Bronchial epithelial cell (primary cell): Measurements from ENCODE around the gene YY1. TPM values are rescaled to one million over a fixed set of nuclear protein-coding genes. Genes with fewer than 3 reads are reported as not detected.

ENCODE experiments used
- DNase-seq: peaks from one replicate; pipeline ENCODE4 v3.0.0-alpha.2; 2010; ENCODE audit warnings: low read depth
- FAIRE-seq: peaks from 2 replicates; lab custom pipeline; 2011; peaks lifted over from hg19 to GRCh38; lab: Jason Lieb, UNC
- H3K27me3 ChIP-seq: 2 replicates; pipeline ENCODE4 v1.5.1; 2011; ENCODE audit warnings: low read length; ENCODE audit not compliant: control insufficient read depth, insufficient read depth
- H3K36me3 ChIP-seq: 2 replicates; pipeline ENCODE4 v1.5.1; 2011; ENCODE audit warnings: low read length; ENCODE audit not compliant: control insufficient read depth, insufficient read depth
- H3K4me3 ChIP-seq: 2 replicates; pipeline ENCODE4 v1.5.1; 2011; ENCODE audit warnings: mild to moderate bottlenecking, low read depth, low read length, control low read depth
- total RNA-seq: library from RNA; depleted of rRNA; stranded (reverse); fragments of >200 nt; gene quantifications from 2 replicates; pipeline ENCODE4 v1.2.1, GENCODE V29; 2014
- TF ChIP-seq, protein P1 (sequence below): IDR thresholded peaks from 2 replicates; pipeline ENCODE4 v1.5.1; 2011; ENCODE audit warnings: mild to moderate bottlenecking, moderate library complexity, low read length, control low read depth, inconsistent platforms; ENCODE audit not compliant: insufficient read depth, severe bottlenecking

The YY1 gene
- total RNA-seq, 1 donor from 2014 or later, result 50.5 TPM

DNA sequence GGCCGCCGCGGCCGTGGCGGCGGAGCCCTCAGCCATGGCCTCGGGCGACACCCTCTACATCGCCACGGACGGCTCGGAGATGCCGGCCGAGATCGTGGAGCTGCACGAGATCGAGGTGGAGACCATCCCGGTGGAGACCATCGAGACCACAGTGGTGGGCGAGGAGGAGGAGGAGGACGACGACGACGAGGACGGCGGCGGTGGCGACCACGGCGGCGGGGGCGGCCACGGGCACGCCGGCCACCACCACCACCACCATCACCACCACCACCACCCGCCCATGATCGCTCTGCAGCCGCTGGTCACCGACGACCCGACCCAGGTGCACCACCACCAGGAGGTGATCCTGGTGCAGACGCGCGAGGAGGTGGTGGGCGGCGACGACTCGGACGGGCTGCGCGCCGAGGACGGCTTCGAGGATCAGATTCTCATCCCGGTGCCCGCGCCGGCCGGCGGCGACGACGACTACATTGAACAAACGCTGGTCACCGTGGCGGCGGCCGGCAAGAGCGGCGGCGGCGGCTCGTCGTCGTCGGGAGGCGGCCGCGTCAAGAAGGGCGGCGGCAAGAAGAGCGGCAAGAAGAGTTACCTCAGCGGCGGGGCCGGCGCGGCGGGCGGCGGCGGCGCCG, 381 bp downstream of the YY1 start:
- DNase-seq, result no peak
- FAIRE-seq, result no peak
- Histone ChIP-seq H3K4me3 (peak overlapping the region; percentile 97), H3K27me3 (no peaks in the 10 kb centered on the region), H3K36me3 (no peaks in the 10 kb centered on the region)
- TF ChIP-seq, protein P1, sequence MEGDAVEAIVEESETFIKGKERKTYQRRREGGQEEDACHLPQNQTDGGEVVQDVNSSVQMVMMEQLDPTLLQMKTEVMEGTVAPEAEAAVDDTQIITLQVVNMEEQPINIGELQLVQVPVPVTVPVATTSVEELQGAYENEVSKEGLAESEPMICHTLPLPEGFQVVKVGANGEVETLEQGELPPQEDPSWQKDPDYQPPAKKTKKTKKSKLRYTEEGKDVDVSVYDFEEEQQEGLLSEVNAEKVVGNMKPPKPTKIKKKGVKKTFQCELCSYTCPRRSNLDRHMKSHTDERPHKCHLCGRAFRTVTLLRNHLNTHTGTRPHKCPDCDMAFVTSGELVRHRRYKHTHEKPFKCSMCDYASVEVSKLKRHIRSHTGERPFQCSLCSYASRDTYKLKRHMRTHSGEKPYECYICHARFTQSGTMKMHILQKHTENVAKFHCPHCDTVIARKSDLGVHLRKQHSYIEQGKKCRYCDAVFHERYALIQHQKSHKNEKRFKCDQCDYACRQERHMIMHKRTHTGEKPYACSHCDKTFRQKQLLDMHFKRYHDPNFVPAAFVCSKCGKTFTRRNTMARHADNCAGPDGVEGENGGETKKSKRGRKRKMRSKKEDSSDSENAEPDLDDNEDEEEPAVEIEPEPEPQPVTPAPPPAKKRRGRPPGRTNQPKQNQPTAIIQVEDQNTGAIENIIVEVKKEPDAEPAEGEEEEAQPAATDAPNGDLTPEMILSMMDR, result no peak

DNA sequence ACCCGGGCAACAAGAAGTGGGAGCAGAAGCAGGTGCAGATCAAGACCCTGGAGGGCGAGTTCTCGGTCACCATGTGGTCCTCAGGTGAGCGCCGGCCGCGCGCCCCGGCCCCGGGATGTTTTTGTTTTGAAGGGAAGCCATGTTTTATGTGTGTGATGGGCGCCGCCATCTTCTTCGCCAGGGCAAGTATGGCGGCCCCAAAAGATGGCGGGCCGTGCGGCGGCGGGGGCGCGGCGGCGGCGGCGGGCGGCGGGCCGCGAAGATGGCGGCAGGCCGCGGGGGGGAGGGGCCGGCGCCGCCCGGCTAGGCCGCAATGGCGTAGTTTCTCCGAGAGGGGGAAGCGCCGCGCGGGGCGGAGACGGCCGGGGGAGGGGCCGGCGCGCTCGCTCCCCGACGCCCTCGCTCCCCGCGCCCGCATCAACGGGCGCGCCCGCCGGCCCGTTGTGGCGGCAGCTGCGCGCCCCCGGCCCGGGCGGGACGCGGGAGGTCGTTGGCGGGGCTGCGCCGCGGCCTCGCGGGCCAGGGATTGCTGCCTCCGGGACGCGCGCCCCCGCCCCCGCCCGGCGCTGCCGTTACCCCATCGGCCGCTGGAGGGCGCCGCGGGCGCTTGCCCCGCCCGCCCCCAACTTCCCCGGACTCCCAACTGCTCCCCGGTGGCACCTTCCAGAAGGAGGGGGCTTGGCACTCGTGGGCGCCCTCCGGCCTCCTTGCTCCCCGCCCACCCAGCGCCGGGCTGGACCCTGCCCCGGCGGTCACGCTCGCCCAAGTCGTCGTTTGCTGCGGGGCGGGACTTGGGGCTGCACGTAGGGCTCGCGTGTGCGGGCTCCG, 1.1 kb downstream of the YY1 start:
- DNase-seq (peak; percentile 82), FAIRE-seq (no peak)
- H3K4me3 ChIP-seq, result peak overlapping the region; percentile 97
- TF ChIP-seq, protein P1, result peak; percentile 63
- no peaks in the 10 kb centered on the region for H3K36me3 ChIP-seq
- H3K27me3 ChIP-seq, result no peaks in the 10 kb centered on the region

DNA sequence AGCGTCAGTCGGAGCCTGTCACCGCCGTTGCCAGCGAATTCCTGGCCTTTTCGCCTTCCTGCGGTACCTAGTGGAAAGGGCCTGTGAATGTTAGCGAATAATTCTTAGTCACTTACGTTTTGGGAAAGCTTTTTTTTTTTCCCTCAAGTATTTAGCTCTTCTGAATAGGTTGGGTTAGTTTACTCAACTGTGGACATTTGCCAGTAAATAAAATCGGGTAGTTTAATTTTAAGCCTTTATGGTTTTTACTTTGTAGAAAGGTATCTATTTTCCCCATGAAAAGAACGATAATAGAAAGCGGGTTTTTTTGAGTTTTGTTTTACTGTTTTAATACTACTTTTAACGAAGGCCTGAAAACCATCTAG, 1.7 kb downstream of the YY1 start:
- Histone ChIP-seq H3K27me3 (no peaks in the 10 kb centered on the region), H3K4me3 (peak overlapping the region; percentile 64), H3K36me3 (no peaks in the 10 kb centered on the region)
- TF ChIP-seq, protein P1, result no peak
- FAIRE-seq (no peak), DNase-seq (no peak)

DNA sequence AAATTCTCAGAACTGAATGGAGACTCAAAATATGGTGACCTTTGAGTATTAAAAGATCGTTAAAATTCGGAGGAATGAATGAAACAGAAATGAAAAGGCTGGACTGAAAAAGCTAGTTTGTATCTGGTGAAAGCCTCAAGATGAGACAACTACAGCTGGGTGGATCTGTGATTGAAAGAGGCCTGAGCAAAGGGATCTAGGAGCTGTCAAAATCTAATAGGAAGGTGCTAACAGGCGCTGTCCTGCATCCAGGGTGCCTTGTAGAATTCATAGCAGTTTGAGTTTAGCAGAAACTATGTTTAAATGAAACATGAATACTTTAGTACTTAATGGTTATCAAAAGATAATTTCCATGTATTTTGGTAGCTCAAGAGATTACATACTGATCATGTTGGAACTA, 2.3 kb downstream of the YY1 start:
- Histone ChIP-seq H3K27me3 (no peaks in the 10 kb centered on the region), H3K4me3 (peak overlapping the region; percentile 64), H3K36me3 (no peaks in the 10 kb centered on the region)
- TF ChIP-seq, protein P1, result no peak
- DNase-seq, result no peak
- FAIRE-seq, result no peak

DNA sequence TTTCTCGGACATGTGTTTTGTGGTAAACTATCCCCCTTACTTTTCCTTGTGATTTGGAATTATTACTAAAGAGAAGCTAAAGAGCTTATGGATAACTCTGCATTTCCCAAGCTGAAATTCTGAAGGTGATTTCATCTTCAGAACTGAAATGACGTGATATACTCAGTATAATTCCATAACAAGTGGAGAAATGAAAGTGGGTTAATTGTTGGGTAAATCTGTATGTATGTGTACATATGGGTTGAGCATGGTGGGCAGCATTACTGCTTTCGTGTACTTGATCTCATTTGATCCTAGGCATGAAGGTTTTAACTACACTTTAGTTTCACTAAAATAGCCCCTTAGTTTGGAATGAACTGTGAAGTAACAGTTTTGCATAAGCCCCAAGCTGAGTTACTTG, 4.1 kb downstream of the YY1 start:
- FAIRE-seq (no peak), DNase-seq (no peak)
- TF ChIP-seq, protein P1, result no peak
- Histone ChIP-seq H3K27me3 (no peaks in the 10 kb centered on the region), H3K36me3 (no peaks in the 10 kb centered on the region), H3K4me3 (no peak overlapping the region)
